Mucosa of rectum (tissue), 2 donors: ENCODE measurements around the gene WRAP73.

Source experiments
- H3K27ac ChIP-seq, 2 donors: one replicate each; pipeline ENCODE4 v1.7.0; 2013; ENCODE audit warnings: inconsistent platforms in 2 of 2, low read depth in 2 of 2, low read length in 2 of 2
- H3K27me3 ChIP-seq, 2 donors: one replicate each; pipeline ENCODE4 v1.7.0; 2013; ENCODE audit warnings: low read length in 2 of 2; ENCODE audit not compliant: control insufficient read depth in 2 of 2, insufficient read depth in 2 of 2
- H3K36me3 ChIP-seq, 2 donors: one replicate each; pipeline ENCODE4 v1.7.0; 2013; ENCODE audit warnings: low read length in 2 of 2; ENCODE audit not compliant: control insufficient read depth in 2 of 2, insufficient read depth in 2 of 2
- H3K4me1 ChIP-seq, 2 donors: one replicate each; pipeline ENCODE4 v1.7.0; 2013; ENCODE audit warnings: low read length in 2 of 2, mild to moderate bottlenecking in 1 of 2; ENCODE audit not compliant: control insufficient read depth in 2 of 2, insufficient read depth in 2 of 2
- H3K4me3 ChIP-seq, 2 donors: one replicate each; pipeline ENCODE4 v1.7.0; 2013; ENCODE audit warnings: low read length in 2 of 2
- H3K9ac ChIP-seq, 2 donors: one replicate each; pipeline ENCODE4 v1.7.0; 2013; ENCODE audit warnings: low read length in 2 of 2, low read depth in 1 of 2, mild to moderate bottlenecking in 1 of 2
- H3K9me3 ChIP-seq, 2 donors: one replicate each; pipeline ENCODE4 v1.7.0; 2013; ENCODE audit warnings: low read length in 2 of 2; ENCODE audit not compliant: control insufficient read depth in 2 of 2
- donor health status: healthy.
- donor health status: Normal muscosa, but diverticular disease.

WRAP73 gene

GRCh38 chr1:3606779-3607702 is 42.9 kb downstream of the WRAP73 start:
- H3K4me1 ChIP-seq: peaks cover 2 to 5% of the 10 kb centered on the region in 2 donors
- no peaks in the 10 kb centered on the region for H3K9me3 ChIP-seq
- no peaks in the 10 kb centered on the region for H3K36me3 ChIP-seq
- H3K27ac ChIP-seq: no peak overlapping the region
- no peak overlapping the region for H3K9ac ChIP-seq
- no peak overlapping the region for H3K4me3 ChIP-seq
- H3K27me3 ChIP-seq: peaks cover 8 to 11% of the 10 kb centered on the region in 2 donors

GRCh38 chr1:3604997-3605823 is 44.7 kb downstream of the WRAP73 start:
- Histone ChIP-seq H3K4me3 (no peak overlapping the region), H3K9me3 (no peaks in the 10 kb centered on the region), H3K36me3 (no peaks in the 10 kb centered on the region), H3K27ac (no peak overlapping the region), H3K9ac (no peak overlapping the region), H3K4me1 (no peaks in the 10 kb centered on the region), H3K27me3 (peaks cover 6% of the 10 kb centered on the region in 2 donors)

GRCh38 chr1:3604468-3604974 is 45.4 kb downstream of the WRAP73 start:
- H3K4me3 ChIP-seq: no peak overlapping the region
- H3K9ac ChIP-seq: no peak overlapping the region
- H3K4me1 ChIP-seq: no peaks in the 10 kb centered on the region
- H3K9me3 ChIP-seq: no peaks in the 10 kb centered on the region
- H3K27ac ChIP-seq: no peak overlapping the region
- H3K36me3 ChIP-seq: no peaks in the 10 kb centered on the region
- peaks cover 0 to 2% of the 10 kb centered on the region in 2 donors for H3K27me3 ChIP-seq

DNA sequence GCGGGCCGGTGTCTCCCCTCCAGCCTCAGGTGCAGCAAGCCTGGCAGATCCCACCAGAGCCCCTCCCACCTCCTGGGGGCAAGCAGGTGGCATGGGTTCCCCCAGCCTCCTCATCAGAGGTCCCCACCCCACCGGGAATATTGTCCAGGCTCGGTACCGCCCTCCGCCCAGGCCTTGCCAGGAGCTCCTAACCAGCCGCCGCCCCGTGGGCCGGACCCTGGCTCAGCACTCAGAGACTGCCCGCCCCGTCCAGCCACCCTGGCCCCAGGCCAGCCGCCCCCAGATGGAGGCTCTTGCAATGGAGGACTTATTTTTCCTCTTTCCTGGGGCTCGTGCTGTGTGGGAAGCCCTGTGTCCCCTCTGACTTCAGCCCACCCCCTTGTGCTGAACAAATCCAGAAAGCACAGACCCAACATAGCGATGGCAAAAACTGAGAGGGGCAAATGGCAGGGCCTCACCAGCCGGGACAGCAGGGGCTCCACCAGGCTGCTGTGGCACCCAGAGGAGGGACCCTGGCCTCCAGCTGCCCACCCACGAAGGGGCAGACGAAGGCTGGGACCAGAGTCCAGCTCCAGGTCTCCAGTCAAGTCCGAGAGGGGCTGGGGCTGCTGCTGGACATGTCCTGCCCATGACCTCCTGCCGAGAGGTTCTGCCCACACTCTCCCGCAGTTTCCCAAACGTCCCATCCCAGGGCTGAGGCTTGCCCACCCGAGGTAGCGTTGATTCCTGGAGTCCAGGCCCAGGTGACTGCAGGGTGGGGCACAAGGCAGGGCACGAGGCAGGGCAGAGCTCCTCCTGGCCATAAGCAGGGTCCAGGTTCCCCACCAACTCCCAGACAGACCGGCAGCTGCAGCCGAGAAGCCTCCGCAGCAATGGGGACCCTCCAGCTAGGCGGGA is 46.1 kb downstream of the WRAP73 start:
- Histone ChIP-seq H3K9ac (no peak overlapping the region), H3K36me3 (no peaks in the 10 kb centered on the region), H3K4me1 (no peaks in the 10 kb centered on the region), H3K27me3 (no peaks in the 10 kb centered on the region), H3K27ac (no peak overlapping the region), H3K9me3 (no peaks in the 10 kb centered on the region), H3K4me3 (no peak overlapping the region)

- Histone ChIP-seq H3K27me3 (no peaks in the 10 kb centered on the region), H3K4me3 (no peak overlapping the region), H3K4me1 (peaks cover 0 to 4% of the 10 kb centered on the region in 2 donors), H3K9ac (no peak overlapping the region), H3K9me3 (no peaks in the 10 kb centered on the region), H3K27ac (no peak overlapping the region), H3K36me3 (no peaks in the 10 kb centered on the region)
Observed at GRCh38 chr1:3603156-3603555, 46.7 kb downstream of the WRAP73 start.

- Histone ChIP-seq H3K4me3 (no peak overlapping the region), H3K9ac (no peak overlapping the region), H3K27ac (no peak overlapping the region), H3K4me1 (peaks cover 1 to 7% of the 10 kb centered on the region in 2 donors), H3K27me3 (no peaks in the 10 kb centered on the region), H3K9me3 (no peaks in the 10 kb centered on the region), H3K36me3 (no peaks in the 10 kb centered on the region)
Observed at GRCh38 chr1:3602375-3602774, 47.5 kb downstream of the WRAP73 start.

DNA sequence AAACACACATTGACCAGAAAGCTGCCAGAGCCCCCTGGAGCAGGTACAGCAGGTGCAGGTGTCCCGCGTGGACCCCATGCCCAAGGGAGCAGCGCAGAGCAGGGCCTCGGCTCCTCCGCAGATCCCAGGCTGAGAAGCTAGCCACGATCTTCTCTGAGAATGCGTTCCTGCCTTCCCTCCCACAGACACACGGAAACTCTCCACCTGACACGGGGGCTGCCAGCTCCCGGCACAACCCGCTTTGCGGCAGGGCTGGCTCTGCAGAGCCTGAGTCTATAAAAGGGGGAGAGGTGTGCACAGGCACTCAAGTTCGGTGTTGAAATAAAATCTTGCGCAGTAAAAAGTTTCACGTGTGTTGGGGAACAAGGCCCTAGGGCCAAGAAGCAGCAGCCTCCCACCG is 48.2 kb downstream of the WRAP73 start:
- H3K27ac ChIP-seq: no peak overlapping the region
- peaks cover 6 to 7% of the 10 kb centered on the region in 2 donors for H3K4me1 ChIP-seq

GRCh38 chr1:3600354-3600753 is 49.5 kb downstream of the WRAP73 start:
- no peaks in the 10 kb centered on the region for H3K27me3 ChIP-seq
- no peak overlapping the region for H3K27ac ChIP-seq
- no peaks in the 10 kb centered on the region for H3K9me3 ChIP-seq
- peaks cover 6 to 7% of the 10 kb centered on the region in 2 donors for H3K4me1 ChIP-seq
- no peak overlapping the region for H3K4me3 ChIP-seq
- H3K9ac ChIP-seq: no peak overlapping the region
- H3K36me3 ChIP-seq: no peaks in the 10 kb centered on the region

More for the DNA sequence above, 48.2 kb downstream of the WRAP73 start:
- H3K27me3 ChIP-seq: no peaks in the 10 kb centered on the region
- H3K4me3 ChIP-seq: no peak overlapping the region
- no peak overlapping the region for H3K9ac ChIP-seq
- no peaks in the 10 kb centered on the region for H3K9me3 ChIP-seq
- H3K36me3 ChIP-seq: no peaks in the 10 kb centered on the region

GRCh38 chr1:3599816-3600215 is 50.1 kb downstream of the WRAP73 start:
- Histone ChIP-seq H3K36me3 (no peaks in the 10 kb centered on the region), H3K9ac (no peak overlapping the region), H3K9me3 (no peaks in the 10 kb centered on the region), H3K4me3 (no peak overlapping the region), H3K27ac (no peak overlapping the region), H3K27me3 (no peaks in the 10 kb centered on the region), H3K4me1 (peaks cover 6 to 7% of the 10 kb centered on the region in 2 donors)
